Loucy (cell line): ENCODE results near the gene DMXL1.

Experiments used
- CTCF ChIP-seq: fragments of 200-600 bp; sonication (generic); conservative IDR thresholded peaks from 2 replicates; pipeline ENCODE4 v1.5.1; 2014; ENCODE audit warnings: mild to moderate bottlenecking, antibody characterized with exemption, low read length
- EZH2phosphoT487 ChIP-seq: fragments of 200-600 bp; IDR thresholded peaks from 2 replicates; pipeline ENCODE4 v1.6.1; 2018; ENCODE audit warnings: antibody characterized with exemption, mild to moderate bottlenecking, moderate library complexity, borderline replicate concordance

DNA sequence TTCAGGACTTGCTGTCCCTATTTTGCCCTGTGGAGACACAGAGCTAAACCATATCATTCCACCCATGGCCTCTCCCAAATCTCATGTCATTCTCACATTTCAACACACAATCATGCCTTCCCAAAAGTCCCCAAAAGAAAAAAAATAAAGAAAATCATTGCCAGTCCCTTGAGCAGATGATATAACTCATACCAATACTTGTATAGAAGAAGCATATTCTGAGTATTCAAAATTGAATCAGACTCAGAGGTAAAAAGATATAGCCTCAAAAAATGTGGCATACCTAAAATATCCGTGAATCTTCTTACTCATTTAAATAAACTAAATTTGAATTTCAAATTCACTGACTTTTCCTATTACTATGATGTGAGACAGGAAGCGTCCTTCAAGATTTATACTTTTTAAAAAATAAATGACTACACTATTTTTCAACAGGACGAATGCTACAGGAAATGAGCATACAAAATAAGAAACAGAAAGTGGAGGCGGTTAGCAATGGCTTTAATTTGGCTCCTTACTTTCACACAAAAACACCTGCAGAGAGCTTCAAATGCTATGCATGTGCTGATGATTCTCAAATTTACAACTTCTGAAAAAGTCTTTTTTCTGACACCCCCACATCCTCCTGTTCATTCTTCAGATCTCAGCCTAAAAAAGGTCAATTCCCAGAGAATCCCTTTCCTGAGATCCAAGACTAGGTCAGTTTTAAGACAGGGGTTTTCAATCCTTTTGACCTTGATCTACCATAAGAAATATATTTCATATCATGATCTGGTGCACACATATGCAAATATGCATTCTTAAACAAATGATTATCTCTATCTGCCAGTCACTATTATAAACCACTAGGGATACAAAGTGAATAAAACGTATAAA, 39.6 kb upstream of the DMXL1 start:
- TF ChIP-seq CTCF (no peak), EZH2phosphoT487 (no peak)
